ENCODE data around the gene SYNPO. TPM values are rescaled to one million over a fixed set of nuclear protein-coding genes. Genes with fewer than 3 reads are reported as not detected.

The SYNPO gene
- total and polyA plus RNA-seq, 2 donors (not counting 1 experiment from before 2014, with no cell fraction given), result 6.6 to 9.8 TPM

GRCh38 chr5:150689120-150689519 lies 48.7 kb downstream of the SYNPO start:
- no peaks in the 10 kb centered on the region for H3K79me2 ChIP-seq (ENCODE audit: control insufficient read depth, insufficient read depth, low read length)
- no peaks in the 10 kb centered on the region for H3K9me3 ChIP-seq (ENCODE audit: control insufficient read depth, insufficient read depth, low read depth, low read length)
- H3K27ac ChIP-seq (ENCODE audit: insufficient read depth, low read length), result no peak overlapping the region
- H4K20me1 ChIP-seq (ENCODE audit: control insufficient read depth, extremely low read depth, insufficient read depth, low read length), result no peaks in the 10 kb centered on the region
- no peak overlapping the region for H3K9ac ChIP-seq (ENCODE audit: insufficient read depth, low read length)
- no peak for DNase-seq (ENCODE audit: low read depth in 2 of 2)
- peaks cover 11% of the 10 kb centered on the region for H3K36me3 ChIP-seq (ENCODE audit: control insufficient read depth, insufficient read depth, low read length)
- H2AFZ ChIP-seq (ENCODE audit: low read length), result no peak overlapping the region
- TF ChIP-seq EZH2 (IDR thresholded peaks at IDR 0.05; ENCODE audit: low read length, missing control alignments), result no peak
- TF ChIP-seq, protein P1, sequence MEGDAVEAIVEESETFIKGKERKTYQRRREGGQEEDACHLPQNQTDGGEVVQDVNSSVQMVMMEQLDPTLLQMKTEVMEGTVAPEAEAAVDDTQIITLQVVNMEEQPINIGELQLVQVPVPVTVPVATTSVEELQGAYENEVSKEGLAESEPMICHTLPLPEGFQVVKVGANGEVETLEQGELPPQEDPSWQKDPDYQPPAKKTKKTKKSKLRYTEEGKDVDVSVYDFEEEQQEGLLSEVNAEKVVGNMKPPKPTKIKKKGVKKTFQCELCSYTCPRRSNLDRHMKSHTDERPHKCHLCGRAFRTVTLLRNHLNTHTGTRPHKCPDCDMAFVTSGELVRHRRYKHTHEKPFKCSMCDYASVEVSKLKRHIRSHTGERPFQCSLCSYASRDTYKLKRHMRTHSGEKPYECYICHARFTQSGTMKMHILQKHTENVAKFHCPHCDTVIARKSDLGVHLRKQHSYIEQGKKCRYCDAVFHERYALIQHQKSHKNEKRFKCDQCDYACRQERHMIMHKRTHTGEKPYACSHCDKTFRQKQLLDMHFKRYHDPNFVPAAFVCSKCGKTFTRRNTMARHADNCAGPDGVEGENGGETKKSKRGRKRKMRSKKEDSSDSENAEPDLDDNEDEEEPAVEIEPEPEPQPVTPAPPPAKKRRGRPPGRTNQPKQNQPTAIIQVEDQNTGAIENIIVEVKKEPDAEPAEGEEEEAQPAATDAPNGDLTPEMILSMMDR (conservative IDR thresholded peaks at IDR 0.05 in 1 of 2, IDR thresholded peaks at IDR 0.05 in 1 of 2; ENCODE audit: low read depth in 1 of 2, low read length in 2 of 2), result no peak
- H3K4me3 ChIP-seq (replicated peaks in 1 of 4; ENCODE audit: control extremely low read depth in 1 of 4, insufficient read depth in 1 of 4, low read depth in 3 of 4, low read length in 4 of 4), result no peak overlapping the region
- H3K4me2 ChIP-seq (ENCODE audit: extremely low read depth, insufficient read depth, low read length), result no peak overlapping the region
- no peaks in the 10 kb centered on the region for H3K4me1 ChIP-seq (ENCODE audit: control insufficient read depth, extremely low read depth, insufficient read depth, low read length)
- H3K27me3 ChIP-seq (ENCODE audit: control insufficient read depth, insufficient read depth, low read length), result no peaks in the 10 kb centered on the region

- Histone ChIP-seq H3K27me3 (ENCODE audit: control insufficient read depth, insufficient read depth, low read length) (no peaks in the 10 kb centered on the region), H2AFZ (ENCODE audit: low read length) (no peak overlapping the region), H3K9me3 (ENCODE audit: control insufficient read depth, insufficient read depth, low read depth, low read length) (no peaks in the 10 kb centered on the region), H3K4me1 (ENCODE audit: control insufficient read depth, extremely low read depth, insufficient read depth, low read length) (no peaks in the 10 kb centered on the region), H3K79me2 (ENCODE audit: control insufficient read depth, insufficient read depth, low read length) (no peaks in the 10 kb centered on the region), H4K20me1 (ENCODE audit: control insufficient read depth, extremely low read depth, insufficient read depth, low read length) (no peaks in the 10 kb centered on the region), H3K9ac (ENCODE audit: insufficient read depth, low read length) (no peak overlapping the region), H3K4me3 (replicated peaks in 1 of 4; ENCODE audit: control extremely low read depth in 1 of 4, insufficient read depth in 1 of 4, low read depth in 3 of 4, low read length in 4 of 4) (no peak overlapping the region), H3K27ac (ENCODE audit: insufficient read depth, low read length) (no peak overlapping the region), H3K36me3 (ENCODE audit: control insufficient read depth, insufficient read depth, low read length) (peaks cover 11% of the 10 kb centered on the region), H3K4me2 (ENCODE audit: extremely low read depth, insufficient read depth, low read length) (no peak overlapping the region)
- no peak for DNase-seq (ENCODE audit: low read depth in 2 of 2)
- TF ChIP-seq EZH2 (IDR thresholded peaks at IDR 0.05; ENCODE audit: low read length, missing control alignments), result no peak
- TF ChIP-seq, protein P1 (conservative IDR thresholded peaks at IDR 0.05 in 1 of 2, IDR thresholded peaks at IDR 0.05 in 1 of 2; ENCODE audit: low read depth in 1 of 2, low read length in 2 of 2), result no peak
Measured at GRCh38 chr5:150690760-150691159, 50.3 kb downstream of the SYNPO start.

DNA sequence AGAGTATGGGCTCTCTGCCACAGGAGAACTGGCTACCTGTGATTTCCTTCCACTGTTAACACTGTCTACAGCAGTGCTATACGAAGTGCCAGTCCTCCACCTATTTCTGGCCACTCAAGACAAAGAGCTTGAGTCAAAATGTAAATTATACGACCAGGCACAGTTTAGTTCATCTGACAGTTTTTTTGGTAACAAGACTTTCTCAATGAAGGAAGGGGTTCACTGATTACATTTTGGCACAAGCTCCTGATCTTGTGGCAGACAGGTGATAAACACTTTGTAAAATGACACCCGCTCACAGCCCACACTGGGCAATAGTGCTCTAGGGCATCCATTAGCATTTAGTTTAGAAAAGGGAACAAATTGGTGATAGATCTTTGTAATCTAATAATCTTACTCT lies 51.8 kb downstream of the SYNPO start:
- Histone ChIP-seq H3K4me2 (ENCODE audit: extremely low read depth, insufficient read depth, low read length) (no peak overlapping the region), H3K4me3 (replicated peaks in 1 of 4; ENCODE audit: control extremely low read depth in 1 of 4, insufficient read depth in 1 of 4, low read depth in 3 of 4, low read length in 4 of 4) (no peak overlapping the region), H3K9ac (ENCODE audit: insufficient read depth, low read length) (no peak overlapping the region), H3K4me1 (ENCODE audit: control insufficient read depth, extremely low read depth, insufficient read depth, low read length) (no peaks in the 10 kb centered on the region), H3K27ac (ENCODE audit: insufficient read depth, low read length) (no peak overlapping the region), H3K79me2 (ENCODE audit: control insufficient read depth, insufficient read depth, low read length) (no peaks in the 10 kb centered on the region), H3K36me3 (ENCODE audit: control insufficient read depth, insufficient read depth, low read length) (peaks cover 11% of the 10 kb centered on the region), H3K27me3 (ENCODE audit: control insufficient read depth, insufficient read depth, low read length) (no peaks in the 10 kb centered on the region), H3K9me3 (ENCODE audit: control insufficient read depth, insufficient read depth, low read depth, low read length) (no peaks in the 10 kb centered on the region), H4K20me1 (ENCODE audit: control insufficient read depth, extremely low read depth, insufficient read depth, low read length) (no peaks in the 10 kb centered on the region), H2AFZ (ENCODE audit: low read length) (no peak overlapping the region)
- TF ChIP-seq EZH2 (IDR thresholded peaks at IDR 0.05; ENCODE audit: low read length, missing control alignments), result no peak
- TF ChIP-seq, protein P1 (conservative IDR thresholded peaks at IDR 0.05 in 1 of 2, IDR thresholded peaks at IDR 0.05 in 1 of 2; ENCODE audit: low read depth in 1 of 2, low read length in 2 of 2), result no peak
- DNase-seq (ENCODE audit: low read depth in 2 of 2), result no peak

Measured in fibroblast of lung (primary cell).